Body of pancreas (tissue), 4 donors: Measurements from ENCODE around the gene GLT8D1.

Experiments used
- CTCF ChIP-seq, 7 experiments: fragments of 450-650 bp in 4 of 7; fragments of 200-600 bp in 3 of 7; sonication (generic) in 3 of 7; IDR thresholded peaks; one replicate each; pipeline ENCODE4 v1.5.1; 2016 to 2019; ENCODE audit warnings: antibody characterized with exemption in 7 of 7
- POLR2A ChIP-seq, 3 donors: fragments of 450-650 bp; IDR thresholded peaks; one replicate each; pipeline ENCODE4 v1.6.1; 2016; ENCODE audit warnings: antibody characterized with exemption in 3 of 3, mild to moderate bottlenecking in 2 of 3

- TF ChIP-seq CTCF (IDR thresholded peaks at IDR 0.05) (no peak), POLR2A (IDR thresholded peaks at IDR 0.05) (no peak)
Measured at GRCh38 chr3:52754373-52754772, 48.8 kb upstream of the GLT8D1 start.
